ENCODE results near the gene POU2F3.

Gene POU2F3

GRCh38 chr11:120210626-120211521 lies 29.1 kb upstream of the POU2F3 start, which contains the start of gene OAF:
Gene OAF, plus strand, starts transcription at chr11:120211032. Its CDS starts 248 bp downstream, at chr11:120211280.
- DNase-seq (ENCODE audit: low read depth, low spot score) = peak; percentile 93

GRCh38 chr11:120211522-120212258 lies 28.2 kb upstream of the POU2F3 start:
- DNase-seq (ENCODE audit: low read depth, low spot score) = no peak

GRCh38 chr11:120212259-120212878 lies 27.6 kb upstream of the POU2F3 start:
- no peak for DNase-seq (ENCODE audit: low read depth, low spot score)

GRCh38 chr11:120212926-120213325 lies 27.0 kb upstream of the POU2F3 start:
- DNase-seq (ENCODE audit: low read depth, low spot score) = peak; percentile 75

- no peak for DNase-seq (ENCODE audit: low read depth, low spot score)
Observed at GRCh38 chr11:120214581-120214980, 25.4 kb upstream of the POU2F3 start.

- no peak for DNase-seq (ENCODE audit: low read depth, low spot score)
Observed at GRCh38 chr11:120215634-120216033, 24.3 kb upstream of the POU2F3 start.

- DNase-seq (ENCODE audit: low read depth, low spot score) = no peak
Observed at GRCh38 chr11:120216426-120217102, 23.4 kb upstream of the POU2F3 start.

- no peak for DNase-seq (ENCODE audit: low read depth, low spot score)
Observed at GRCh38 chr11:120217526-120217925, 22.4 kb upstream of the POU2F3 start.

- no peak for DNase-seq (ENCODE audit: low read depth, low spot score)
Observed at GRCh38 chr11:120217941-120218694, 21.8 kb upstream of the POU2F3 start.

GRCh38 chr11:120218695-120219033 lies 21.3 kb upstream of the POU2F3 start:
- DNase-seq (ENCODE audit: low read depth, low spot score) = no peak

GRCh38 chr11:120219232-120219937 lies 20.6 kb upstream of the POU2F3 start:
- DNase-seq (ENCODE audit: low read depth, low spot score) = no peak

- no peak for DNase-seq (ENCODE audit: low read depth, low spot score)
Observed at GRCh38 chr11:120219938-120220746, 19.8 kb upstream of the POU2F3 start.

- DNase-seq (ENCODE audit: low read depth, low spot score) = no peak
Observed at GRCh38 chr11:120220747-120221037, 19.2 kb upstream of the POU2F3 start.

GRCh38 chr11:120221115-120221752 lies 18.7 kb upstream of the POU2F3 start:
- no peak for DNase-seq (ENCODE audit: low read depth, low spot score)

- no peak for DNase-seq (ENCODE audit: low read depth, low spot score)
Observed at GRCh38 chr11:120222916-120223315, 17.0 kb upstream of the POU2F3 start.

GRCh38 chr11:120223793-120224192 lies 16.1 kb upstream of the POU2F3 start:
- DNase-seq (ENCODE audit: low read depth, low spot score) = no peak

GRCh38 chr11:120224361-120224760 lies 15.6 kb upstream of the POU2F3 start:
- DNase-seq (ENCODE audit: low read depth, low spot score) = no peak

GRCh38 chr11:120224972-120225909 lies 14.7 kb upstream of the POU2F3 start:
- DNase-seq (ENCODE audit: low read depth, low spot score) = no peak
